H9 (cell line): ENCODE data around the gene CFP. TPM values are rescaled to one million over a fixed set of nuclear protein-coding genes. Genes with fewer than 3 reads are reported as not detected.

Experiments
- DNase-seq: peaks from one replicate; pipeline ENCODE4 v3.0.0-alpha.2; 2017
- H2AFZ ChIP-seq: one replicate; pipeline ENCODE4 v1.6.1; 2013; ENCODE audit warnings: mild to moderate bottlenecking, low read length, control low read depth, moderate library complexity
- H2AK5ac ChIP-seq: 2 replicates; pipeline ENCODE4 v1.6.1; 2013; ENCODE audit warnings: low read length, control low read depth, mixed read lengths; ENCODE audit not compliant: insufficient read length
- H2BK120ac ChIP-seq: one replicate; pipeline ENCODE4 v1.6.1; 2013; ENCODE audit warnings: low read depth, mild to moderate bottlenecking, low read length, control low read depth, inconsistent platforms; ENCODE audit not compliant: poor library complexity, severe bottlenecking
- H2BK12ac ChIP-seq: 2 replicates; pipeline ENCODE4 v1.6.1; 2013; ENCODE audit warnings: low read length, control low read depth, mixed read lengths, low read depth; ENCODE audit not compliant: insufficient read length
- H2BK15ac ChIP-seq: 2 replicates; pipeline ENCODE4 v1.6.1; 2013; ENCODE audit warnings: low read depth, low read length, control low read depth
- H2BK20ac ChIP-seq: one replicate; pipeline ENCODE4 v1.6.1; 2013; ENCODE audit warnings: low read depth, mild to moderate bottlenecking, low read length, control low read depth, inconsistent platforms; ENCODE audit not compliant: poor library complexity, severe bottlenecking
- H2BK5ac ChIP-seq: 2 replicates; pipeline ENCODE4 v1.6.1; 2013; ENCODE audit warnings: low read length, control low read depth, mixed read lengths; ENCODE audit not compliant: insufficient read length
- H3K14ac ChIP-seq: 2 replicates; pipeline ENCODE4 v1.6.1; 2013; ENCODE audit warnings: low read length, control low read depth; ENCODE audit not compliant: insufficient read depth
- H3K18ac ChIP-seq: 2 replicates; pipeline ENCODE4 v1.6.1; 2013; ENCODE audit warnings: low read depth, mild to moderate bottlenecking, mixed read lengths, low read length, control low read depth; ENCODE audit not compliant: insufficient read length
- H3K23ac ChIP-seq: 2 replicates; pipeline ENCODE4 v1.6.1; 2013; ENCODE audit warnings: low read length, control low read depth, mixed read lengths, low read depth; ENCODE audit not compliant: insufficient read length
- H3K23me2 ChIP-seq: 2 replicates; pipeline ENCODE4 v1.6.1; 2013; ENCODE audit warnings: low read depth, mild to moderate bottlenecking, mixed read lengths, low read length, control low read depth; ENCODE audit not compliant: insufficient read length, poor library complexity, severe bottlenecking
- H3K27ac ChIP-seq: 2 replicates; pipeline ENCODE4 v1.5.1; 2013; ENCODE audit warnings: low read length, control low read depth, mixed read lengths, low read depth; ENCODE audit not compliant: insufficient read length
- H3K27me3 ChIP-seq: 2 replicates; pipeline ENCODE4 v1.6.1; 2013; ENCODE audit warnings: low read length, control low read depth, inconsistent platforms; ENCODE audit not compliant: insufficient read depth
- H3K4ac ChIP-seq: 2 replicates; pipeline ENCODE4 v1.6.1; 2013; ENCODE audit warnings: low read depth, mild to moderate bottlenecking, control low read depth, inconsistent platforms, low read length, moderate library complexity
- H3K4me1 ChIP-seq: 2 replicates; pipeline ENCODE4 v1.6.1; 2013; ENCODE audit warnings: low read length, control low read depth, inconsistent platforms; ENCODE audit not compliant: insufficient read depth
- H3K4me2 ChIP-seq: 2 replicates; pipeline ENCODE4 v1.6.1; 2013; ENCODE audit warnings: low read length, control low read depth, mixed read lengths; ENCODE audit not compliant: insufficient read length, insufficient read depth
- H3K56ac ChIP-seq: 2 replicates; pipeline ENCODE4 v1.6.1; 2013; ENCODE audit warnings: low read depth, mild to moderate bottlenecking, mixed read lengths, low read length, control low read depth; ENCODE audit not compliant: insufficient read length
- H3K79me1 ChIP-seq: 2 replicates; pipeline ENCODE4 v1.6.1; 2013; ENCODE audit warnings: low read depth, mild to moderate bottlenecking, moderate library complexity, low read length, control low read depth, inconsistent platforms; ENCODE audit not compliant: insufficient read depth, poor library complexity, severe bottlenecking
- H3K79me2 ChIP-seq: 2 replicates; pipeline ENCODE4 v1.6.1; 2013; ENCODE audit warnings: low read length, control low read depth, inconsistent platforms; ENCODE audit not compliant: insufficient read depth
- H3K9ac ChIP-seq: 2 replicates; pipeline ENCODE4 v1.6.1; 2013; ENCODE audit warnings: low read length, control low read depth, mixed read lengths; ENCODE audit not compliant: insufficient read length; ENCODE audit errors: extremely low read depth
- H3K9me3 ChIP-seq: one replicate; pipeline ENCODE4 v1.6.1; 2013; ENCODE audit warnings: low read depth, low read length, inconsistent platforms; ENCODE audit not compliant: control insufficient read depth
- H3T11ph ChIP-seq: one replicate; pipeline ENCODE4 v1.6.1; 2013; ENCODE audit warnings: mild to moderate bottlenecking, low read length, control low read depth, inconsistent platforms
- H4K20me1 ChIP-seq: one replicate; pipeline ENCODE4 v1.6.1; 2013; ENCODE audit not compliant: control insufficient read depth, insufficient read length, insufficient read depth
- H4K5ac ChIP-seq: 2 replicates; pipeline ENCODE4 v1.6.1; 2013; ENCODE audit warnings: low read depth, mild to moderate bottlenecking, mixed read lengths, low read length, control low read depth; ENCODE audit not compliant: insufficient read length
- H4K8ac ChIP-seq: replicated peaks from 2 replicates; pipeline ENCODE4 v1.6.1; 2013; ENCODE audit warnings: low read length, control low read depth, mixed read lengths, low read depth; ENCODE audit not compliant: insufficient read length
- H4K91ac ChIP-seq: 2 replicates; pipeline ENCODE4 v1.6.1; 2013; ENCODE audit warnings: low read depth, mild to moderate bottlenecking, moderate library complexity, mixed read lengths, low read length, control low read depth; ENCODE audit not compliant: insufficient read length
- H3K27ac Mint-ChIP-seq, 3 experiments: 2 replicates in 2 of 3; 3 replicates in 1 of 3; pipeline ENCODE4 v1.8.0; 2020 to 2021; ENCODE audit warnings: mixed read lengths in 3 of 3, mild to moderate bottlenecking in 1 of 3, moderate library complexity in 1 of 3
- H3K27me3 Mint-ChIP-seq: 2 replicates; pipeline ENCODE4 v1.8.0; 2021; ENCODE audit warnings: low read depth, mild to moderate bottlenecking, moderate library complexity, mixed read lengths
- H3K36me3 Mint-ChIP-seq, 3 experiments: 2 replicates in 2 of 3; 3 replicates in 1 of 3; pipeline ENCODE4 v1.8.0; 2020 to 2021; ENCODE audit warnings: low read depth in 3 of 3, mixed read lengths in 3 of 3; ENCODE audit not compliant: insufficient read depth in 1 of 3
- H3K4me1 Mint-ChIP-seq, 2 experiments: 2 replicates each; pipeline ENCODE4 v1.8.0; 2020; ENCODE audit warnings: mixed read lengths in 2 of 2
- H3K4me3 Mint-ChIP-seq, 2 experiments: 2 replicates in 1 of 2; 3 replicates in 1 of 2; pipeline ENCODE4 v1.8.0; 2020 to 2021; ENCODE audit warnings: mild to moderate bottlenecking in 2 of 2, mixed read lengths in 2 of 2, moderate library complexity in 1 of 2
- H3K9me3 Mint-ChIP-seq, 2 experiments: 2 replicates in 1 of 2; 3 replicates in 1 of 2; pipeline ENCODE4 v1.8.0; 2020; ENCODE audit warnings: mild to moderate bottlenecking in 2 of 2, mixed read lengths in 2 of 2, moderate library complexity in 1 of 2
- WGBS: extraction: QIAGEN DNeasy Blood & Tissue Kit; methylation state at CpG from one replicate; pipeline ENCODE4 v1.1.7; 2013; ENCODE audit warnings: missing lambda C conversion rate, low lambda C conversion rate, mixed read lengths; ENCODE audit not compliant: insufficient read length; ENCODE audit errors: extremely low coverage; 5-methylcytosine and 5-hydroxymethylcytosine counted together
- microRNA-seq: library from miRNA; unstranded; fragments of <30 nt; microRNA quantifications from one replicate; pipeline ENCODE4, GENCODE V29; 2020; ENCODE audit warnings: borderline microRNAs expressed
- total RNA-seq: library from RNA; stranded (reverse); gene quantifications from 2 replicates; pipeline ENCODE4 v1.2.1, GENCODE V29; 2021
- TF ChIP-seq, protein P1 (sequence below): fragments of 200-600 bp; sonication (generic); conservative IDR thresholded peaks from 3 replicates; pipeline ENCODE4 v1.8.0; 2021; ENCODE audit warnings: antibody characterized with exemption, mild to moderate bottlenecking

CFP gene
- total RNA-seq, 1 experiment from 2014 or later = 2.3 TPM

DNA sequence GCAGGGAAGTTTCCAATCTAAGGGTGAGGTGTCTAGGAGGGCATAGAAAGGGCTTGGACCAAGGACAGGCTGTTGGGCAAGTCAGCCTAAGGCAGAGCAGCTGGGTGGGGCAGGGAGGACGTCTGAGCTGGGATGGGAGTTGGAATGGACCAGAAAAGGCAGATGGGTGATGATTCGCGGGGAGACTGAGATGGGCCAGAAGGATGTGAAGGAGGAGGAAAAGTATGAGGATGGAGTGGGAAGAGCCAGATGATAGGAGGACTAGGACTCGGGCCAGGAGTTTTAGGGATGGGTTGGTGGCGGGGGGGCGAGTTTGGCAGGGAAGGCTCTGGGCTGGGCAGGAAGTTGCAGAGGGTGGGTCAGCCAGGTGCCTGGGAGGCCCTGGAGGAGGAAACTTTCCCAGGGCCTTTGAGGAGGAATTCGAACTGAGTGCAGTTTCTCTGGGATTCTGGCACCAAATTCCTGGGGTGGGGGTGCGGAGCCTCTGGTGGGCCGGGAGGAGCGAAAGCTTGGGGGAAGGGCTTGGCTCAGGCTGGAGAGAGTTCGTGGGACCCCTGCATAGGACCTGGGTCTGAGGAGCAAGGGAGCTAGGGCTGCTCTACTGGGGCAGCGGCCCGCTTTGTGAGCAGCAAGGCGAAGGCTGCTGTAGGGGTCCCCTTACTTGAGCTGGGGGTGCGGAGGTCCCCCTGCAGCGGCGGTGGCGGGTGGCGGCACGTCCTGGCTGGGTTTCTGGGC is 56.2 kb downstream of the CFP start:
- no peak overlapping the region for H3K9ac ChIP-seq
- no peak overlapping the region for H3K4ac ChIP-seq
- no peak overlapping the region for H2AK5ac ChIP-seq
- no peak overlapping the region for H3K27ac ChIP-seq
- H3K36me3 Mint-ChIP-seq = peaks cover 39 to 50% (median 44%) of the 10 kb centered on the region in 3 experiments
- H3K27ac Mint-ChIP-seq = peak overlapping the region; percentile 92 to 96 (median 94)
- H3K9me3 ChIP-seq = peaks cover 43% of the 10 kb centered on the region
- peak overlapping the region; percentile 46 for H2BK12ac ChIP-seq
- H2AFZ ChIP-seq = no peak overlapping the region
- H4K5ac ChIP-seq = no peak overlapping the region
- peak overlapping the region; percentile 85 for H3K14ac ChIP-seq
- H3K9me3 Mint-ChIP-seq = peaks cover 85 to 91% of the 10 kb centered on the region in 2 experiments
- no peak overlapping the region for H3K23ac ChIP-seq
- H3K27me3 Mint-ChIP-seq = peaks cover 3% of the 10 kb centered on the region; the same call in 1 of the 2 replicates
- no peak overlapping the region for H3T11ph ChIP-seq
- no peak overlapping the region for H3K56ac ChIP-seq
- no peaks in the 10 kb centered on the region for H4K20me1 ChIP-seq
- TF ChIP-seq, protein P1, sequence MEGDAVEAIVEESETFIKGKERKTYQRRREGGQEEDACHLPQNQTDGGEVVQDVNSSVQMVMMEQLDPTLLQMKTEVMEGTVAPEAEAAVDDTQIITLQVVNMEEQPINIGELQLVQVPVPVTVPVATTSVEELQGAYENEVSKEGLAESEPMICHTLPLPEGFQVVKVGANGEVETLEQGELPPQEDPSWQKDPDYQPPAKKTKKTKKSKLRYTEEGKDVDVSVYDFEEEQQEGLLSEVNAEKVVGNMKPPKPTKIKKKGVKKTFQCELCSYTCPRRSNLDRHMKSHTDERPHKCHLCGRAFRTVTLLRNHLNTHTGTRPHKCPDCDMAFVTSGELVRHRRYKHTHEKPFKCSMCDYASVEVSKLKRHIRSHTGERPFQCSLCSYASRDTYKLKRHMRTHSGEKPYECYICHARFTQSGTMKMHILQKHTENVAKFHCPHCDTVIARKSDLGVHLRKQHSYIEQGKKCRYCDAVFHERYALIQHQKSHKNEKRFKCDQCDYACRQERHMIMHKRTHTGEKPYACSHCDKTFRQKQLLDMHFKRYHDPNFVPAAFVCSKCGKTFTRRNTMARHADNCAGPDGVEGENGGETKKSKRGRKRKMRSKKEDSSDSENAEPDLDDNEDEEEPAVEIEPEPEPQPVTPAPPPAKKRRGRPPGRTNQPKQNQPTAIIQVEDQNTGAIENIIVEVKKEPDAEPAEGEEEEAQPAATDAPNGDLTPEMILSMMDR = no peak
- H2BK20ac ChIP-seq = no peak overlapping the region
- H2BK120ac ChIP-seq = no peak overlapping the region
- peaks cover 13 to 31% of the 10 kb centered on the region in 2 experiments for H3K4me1 Mint-ChIP-seq
- H2BK15ac ChIP-seq = no peak overlapping the region
- DNase-seq = peak; percentile 87
- peak overlapping the region; percentile 61 for H3K18ac ChIP-seq
- H2BK5ac ChIP-seq = no peak overlapping the region
- no peaks in the 10 kb centered on the region for H3K79me2 ChIP-seq
- H4K8ac ChIP-seq = no peak overlapping the region
- H3K4me1 ChIP-seq = peaks cover 3% of the 10 kb centered on the region; the same call in 1 of the 2 replicates
- H3K79me1 ChIP-seq = no peaks in the 10 kb centered on the region
- peak overlapping the region; percentile 68 to 76 for H3K4me3 Mint-ChIP-seq
- WGBS = no CpG with 5 or more reads among the region's 20 CpGs
- H3K4me2 ChIP-seq = peak overlapping the region; percentile 4
- H3K23me2 ChIP-seq = no peaks in the 10 kb centered on the region
- H3K27me3 ChIP-seq = no peaks in the 10 kb centered on the region
- H4K91ac ChIP-seq = peak overlapping the region; percentile 52

Small RNA genes within 50 kb of the gene (microRNA-seq; reads per million reads assigned to microRNA genes)
- not detected for gene MIR4769

Other genes starting within 250 kb of the CFP start
- 2.5 and 3.1 TPM in 2 replicates for gene ZNF41, start 146.7 kb downstream of the CFP start, total RNA-seq
- gene ARAF, start 68.7 kb downstream of the CFP start, total RNA-seq = 48.1 and 48.4 TPM in 2 replicates
- gene TIMP1, start 47.5 kb downstream of the CFP start, total RNA-seq = 65.1 and 72.5 TPM in 2 replicates
- gene SYN1, start 10.1 kb downstream of the CFP start, total RNA-seq = 11.7 TPM in 2 replicates
- 49.2 and 49.8 TPM in 2 replicates for gene ELK1, start 20.6 kb upstream of the CFP start, total RNA-seq
- 83.0 and 95.1 TPM in 2 replicates for gene UXT, start 29.2 kb upstream of the CFP start, total RNA-seq
- gene ZNF81, start 207.0 kb upstream of the CFP start, total RNA-seq = 8.9 and 11.0 TPM in 2 replicates